HCT116 (cell line): ENCODE results near the gene IMMT. TPM values are rescaled to one million over a fixed set of nuclear protein-coding genes. Genes with fewer than 3 reads are reported as not detected.

Experiments
- ATAC-seq: fragments of 200-7000 bp; cut with Tn5 transposase; 2 replicates; pipeline ENCODE4 v1.9.1; 2020; ENCODE audit warnings: mild to moderate bottlenecking, moderate library complexity
- BruUV-seq: library from RNA; stranded (reverse); fragments of 400-500 nt; replicated peaks from 2 replicates; lab custom pipeline; 2021; lab: Mats Ljungman, UMichigan
- CTCF ChIA-PET: fragments of 300-600 bp; sonication (Branson Sonifier 250); formaldehyde crosslinking; loops from one replicate; lab custom pipeline; 2021; ENCODE audit warnings: antibody characterized with exemption; lab: Charles Lee
- POLR2A ChIA-PET: fragments of 300-600, 350-600 bp; sonication (Branson Sonifier 250); formaldehyde crosslinking; loops from one replicate; lab custom pipeline; 2021; ENCODE audit warnings: antibody characterized with exemption; lab: Charles Lee
- RAD21 ChIA-PET, 2 experiments: fragments of 300-600 bp; sonication (Branson Sonifier 250); formaldehyde crosslinking; loops; one replicate each; lab custom pipeline; 2023; ENCODE audit warnings: low total read pairs in 2 of 2; ENCODE audit not compliant: uncharacterized antibody in 2 of 2, unreplicated experiment in 2 of 2, low non-redundant PET in 1 of 2; lab: Charles Lee
- DNase-seq: peaks from one replicate; pipeline ENCODE4 v3.0.0-alpha.2; 2010; ENCODE audit warnings: low read depth, low spot score
- H2AFZ ChIP-seq: fragments of 200-600 bp; shearing (Covaris generic), sonication (generic); 2 replicates; pipeline ENCODE4 v1.6.1; 2017; ENCODE audit warnings: low read depth, mixed run types, mixed read lengths, antibody characterized with exemption, low read length; ENCODE audit not compliant: poor library complexity, severe bottlenecking
- H3K27ac ChIP-seq: 2 replicates; pipeline ENCODE4 v1.5.1; 2012; ENCODE audit warnings: low read depth, low read length
- H3K27me3 ChIP-seq: fragments of 200-600 bp; sonication (generic); 2 replicates; pipeline ENCODE4 v1.6.1; 2016; ENCODE audit warnings: mixed run types, low read length, mixed read lengths; ENCODE audit not compliant: insufficient read depth
- H3K36me3 ChIP-seq, 2 experiments: fragments of 200-500 bp in 1 of 2; fragments of 200-600 bp in 1 of 2; sonication (Bioruptor generic) in 1 of 2; sonication (generic) in 1 of 2; 2 replicates each; pipeline versions ENCODE4 v1.5.1 to v1.6.1; 2014 to 2016; ENCODE audit warnings: low read length in 2 of 2, inconsistent platforms in 1 of 2, mixed read lengths in 1 of 2, mixed run types in 1 of 2; ENCODE audit not compliant: insufficient read depth in 2 of 2, control insufficient read depth in 1 of 2
- H3K4me1 ChIP-seq, 2 experiments: fragments of 200-600 bp in 1 of 2; sonication (generic) in 1 of 2; 2 replicates each; pipeline versions ENCODE4 v1.5.1 to v1.6.1; 2012 to 2017; ENCODE audit warnings: low read length in 2 of 2, inconsistent platforms in 1 of 2, mild to moderate bottlenecking in 1 of 2, mixed read lengths in 1 of 2, mixed run types in 1 of 2, moderate library complexity in 1 of 2; ENCODE audit not compliant: insufficient read depth in 2 of 2, control insufficient read depth in 1 of 2
- H3K4me2 ChIP-seq: fragments of 200-600 bp; sonication (generic); 2 replicates; pipeline ENCODE4 v1.6.1; 2017; ENCODE audit warnings: mixed run types, low read length, mixed read lengths
- H3K4me3 ChIP-seq, 2 experiments: fragments of 200-600 bp in 1 of 2; sonication (generic) in 1 of 2; replicated peaks in 1 of 2; 2 replicates each; pipeline ENCODE4 v1.5.1; 2011 to 2016; ENCODE audit warnings: low read length in 2 of 2, control low read depth in 1 of 2, low read depth in 1 of 2, mild to moderate bottlenecking in 1 of 2, mixed read lengths in 1 of 2, mixed run types in 1 of 2
- H3K79me2 ChIP-seq: fragments of 200-600 bp; sonication (generic); 2 replicates; pipeline ENCODE4 v1.6.1; 2017; ENCODE audit warnings: mild to moderate bottlenecking, mixed run types, low read length, moderate library complexity, mixed read lengths; ENCODE audit not compliant: insufficient read depth
- H3K9ac ChIP-seq: fragments of 200-600 bp; sonication (generic); 2 replicates; pipeline ENCODE4 v1.6.1; 2016; ENCODE audit warnings: low read length, mixed read lengths
- H3K9me2 ChIP-seq: fragments of 200-600 bp; sonication (generic), shearing (Covaris generic); 2 replicates; pipeline ENCODE4 v1.6.1; 2017; ENCODE audit warnings: mixed run types, mild to moderate bottlenecking, moderate library complexity; ENCODE audit not compliant: insufficient read depth
- H3K9me3 ChIP-seq, 2 experiments: fragments of 200-500 bp in 1 of 2; fragments of 200-600 bp in 1 of 2; sonication (Bioruptor generic) in 1 of 2; sonication (generic) in 1 of 2; 2 replicates each; pipeline ENCODE4 v1.6.1; 2014 to 2017; ENCODE audit warnings: low read length in 2 of 2, mixed read lengths in 2 of 2, inconsistent platforms in 1 of 2, low read depth in 1 of 2, mild to moderate bottlenecking in 1 of 2, mixed run types in 1 of 2, moderate library complexity in 1 of 2; ENCODE audit not compliant: control insufficient read depth in 1 of 2, insufficient read depth in 1 of 2
- H4K20me1 ChIP-seq: fragments of 200-600 bp; sonication (generic), shearing (Covaris generic); 2 replicates; pipeline ENCODE4 v1.6.1; 2017; ENCODE audit warnings: mixed run types, mild to moderate bottlenecking, moderate library complexity; ENCODE audit not compliant: insufficient read depth
- EGR1 ChIP-seq: IDR thresholded peaks from 2 replicates; pipeline ENCODE4 v1.6.1; 2012; ENCODE audit warnings: low read depth
- ELF1 ChIP-seq: IDR thresholded peaks from 2 replicates; pipeline ENCODE4 v1.6.1; 2012; ENCODE audit warnings: low read depth, borderline replicate concordance
- JUND ChIP-seq: IDR thresholded peaks from 2 replicates; pipeline ENCODE4 v1.6.1; 2012
- RAD21 ChIP-seq: IDR thresholded peaks from 2 replicates; pipeline ENCODE4 v1.6.1; 2012; ENCODE audit warnings: low read depth, mild to moderate bottlenecking
- SIN3A ChIP-seq: IDR thresholded peaks from 2 replicates; pipeline ENCODE4 v1.6.1; 2012; ENCODE audit warnings: low read depth
- SRF ChIP-seq: IDR thresholded peaks from 2 replicates; pipeline ENCODE4 v1.6.1; 2012; ENCODE audit warnings: low read depth
- TCF7L2 ChIP-seq: IDR thresholded peaks from 2 replicates; pipeline ENCODE4 v1.7.0; 2011; ENCODE audit warnings: borderline replicate concordance, inconsistent platforms; ENCODE audit not compliant: insufficient read depth, insufficient read length; ENCODE audit errors: extremely low read depth
- ZFX ChIP-seq: fragments of 450-650 bp; IDR thresholded peaks from 2 replicates; pipeline ENCODE4 v1.6.1; 2017
- intact Hi-C: fragments of 100-400 bp; cut with micrococcal nuclease; formaldehyde crosslinking; loops from 2 replicates; pipeline ENCODE4 v1.10.0; 2022
- total RNA-seq: library from RNA; stranded (reverse); gene quantifications from one replicate; pipeline ENCODE4 v1.2.1, GENCODE V29; 2021; ENCODE audit not compliant: unreplicated experiment
- TF ChIP-seq, protein P1 (sequence below): IDR thresholded peaks from 2 replicates; pipeline ENCODE4 v1.6.1; 2011; ENCODE audit warnings: mild to moderate bottlenecking, low read length, moderate library complexity; ENCODE audit not compliant: insufficient replicate concordance; ENCODE audit errors: extremely low read depth
- TF ChIP-seq, protein P2 (sequence below): IDR thresholded peaks from 2 replicates; pipeline ENCODE4 v1.6.1; 2012
- TF ChIP-seq, protein P3 (sequence below), 3 experiments: fragments of 200-600 bp in 1 of 3; sonication (generic) in 1 of 3; IDR thresholded peaks in 2 of 3; conservative IDR thresholded peaks in 1 of 3; 2 replicates each; pipeline ENCODE4 v1.5.1; 2012 to 2017; ENCODE audit warnings: low read depth in 2 of 3, low read length in 2 of 3, antibody characterized with exemption in 1 of 3, borderline replicate concordance in 1 of 3, control low read depth in 1 of 3, mild to moderate bottlenecking in 1 of 3, mixed read lengths in 1 of 3, mixed run types in 1 of 3, moderate library complexity in 1 of 3; ENCODE audit not compliant: insufficient read depth in 1 of 3

IMMT gene
- total RNA-seq, 1 experiment from 2014 or later: 125 TPM

DNA sequence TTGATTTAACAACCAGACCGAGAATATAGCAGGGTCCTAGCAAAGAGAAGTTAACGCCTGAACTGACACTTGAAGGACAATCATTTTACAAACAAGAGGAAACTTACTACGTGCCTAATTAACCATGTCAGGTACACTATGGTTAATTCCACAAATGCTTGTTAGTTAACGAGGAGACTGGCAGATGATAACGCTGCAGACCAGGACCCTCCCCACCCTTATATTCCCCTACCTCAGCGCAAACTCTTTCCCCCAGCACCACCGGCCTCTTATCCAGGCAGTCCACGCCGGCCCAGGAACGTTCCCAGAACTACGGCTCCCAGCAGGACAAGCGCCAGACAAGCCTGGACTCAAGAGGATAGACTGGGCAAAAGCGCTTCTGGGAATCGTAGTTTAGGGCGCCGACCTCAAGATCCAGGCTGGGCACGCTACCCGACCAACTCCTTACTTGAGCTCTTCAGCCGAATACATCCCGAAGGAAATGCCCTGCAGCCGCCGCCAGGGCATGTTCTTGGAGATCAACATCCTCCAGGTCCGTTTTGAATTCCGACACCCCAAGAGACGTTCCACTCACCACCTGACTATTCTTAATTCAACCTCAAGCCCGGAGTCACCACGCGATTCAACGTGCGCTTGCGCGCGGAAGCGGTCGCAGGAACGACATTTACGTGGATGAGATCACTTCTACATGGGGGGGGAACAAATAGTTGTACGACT is 89.9 kb downstream of the IMMT start, which contains the start of gene POLR1A:
Gene POLR1A (minus strand): TSS at position 635 of the 717 bp plus-strand sequence. CDS start 110 bp downstream, at position 525.
- Histone ChIP-seq H3K36me3 (peaks cover 26 to 55% of the 10 kb centered on the region in 2 experiments), H3K9me2 (no peaks in the 10 kb centered on the region), H3K27ac (peak within 1 kb of the TSS; percentile 77), H3K4me1 (peaks cover 6 to 21% of the 10 kb centered on the region in 2 experiments), H3K9me3 (no peaks in the 10 kb centered on the region), H3K79me2 (peaks cover 97% of the 10 kb centered on the region), H2AFZ (peak within 1 kb of the TSS; percentile 69), H3K27me3 (no peaks in the 10 kb centered on the region), H3K4me2 (peak within 1 kb of the TSS; percentile 78), H3K9ac (peak within 1 kb of the TSS; percentile 88), H3K4me3 (peak within 1 kb of the TSS; percentile 89 to 95), H4K20me1 (peaks cover 6% of the 10 kb centered on the region; the same call in 1 of the 2 replicates)
- POLR2A ChIA-PET: interaction anchor here (0.8 to 1.3 kb wide), 4 partner anchors 11 to 363 kb away, joined by 3 to 8 read pairs (median 3); no protein-coding TSS in a partner anchor
- no TSS peak for BruUV-seq
- CTCF ChIA-PET: interaction anchor here (1.9 kb wide), 1 partner anchor 278 kb away, joined by 10 read pairs; no protein-coding TSS in a partner anchor
- ATAC-seq (peak; percentile 85), DNase-seq (peak; percentile 87)
- TF ChIP-seq SIN3A (peak; percentile 3), ELF1 (no peak), TCF7L2 (no peak), ZFX (peak; percentile 50; the same call in 1 of the 2 replicates), RAD21 (no peak), EGR1 (no peak), SRF (peak; percentile 2; the same call in 1 of the 2 replicates), JUND (no peak)
- TF ChIP-seq, protein P1, sequence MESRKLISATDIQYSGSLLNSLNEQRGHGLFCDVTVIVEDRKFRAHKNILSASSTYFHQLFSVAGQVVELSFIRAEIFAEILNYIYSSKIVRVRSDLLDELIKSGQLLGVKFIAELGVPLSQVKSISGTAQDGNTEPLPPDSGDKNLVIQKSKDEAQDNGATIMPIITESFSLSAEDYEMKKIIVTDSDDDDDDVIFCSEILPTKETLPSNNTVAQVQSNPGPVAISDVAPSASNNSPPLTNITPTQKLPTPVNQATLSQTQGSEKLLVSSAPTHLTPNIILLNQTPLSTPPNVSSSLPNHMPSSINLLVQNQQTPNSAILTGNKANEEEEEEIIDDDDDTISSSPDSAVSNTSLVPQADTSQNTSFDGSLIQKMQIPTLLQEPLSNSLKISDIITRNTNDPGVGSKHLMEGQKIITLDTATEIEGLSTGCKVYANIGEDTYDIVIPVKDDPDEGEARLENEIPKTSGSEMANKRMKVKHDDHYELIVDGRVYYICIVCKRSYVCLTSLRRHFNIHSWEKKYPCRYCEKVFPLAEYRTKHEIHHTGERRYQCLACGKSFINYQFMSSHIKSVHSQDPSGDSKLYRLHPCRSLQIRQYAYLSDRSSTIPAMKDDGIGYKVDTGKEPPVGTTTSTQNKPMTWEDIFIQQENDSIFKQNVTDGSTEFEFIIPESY: no peak
- TF ChIP-seq, protein P2, sequence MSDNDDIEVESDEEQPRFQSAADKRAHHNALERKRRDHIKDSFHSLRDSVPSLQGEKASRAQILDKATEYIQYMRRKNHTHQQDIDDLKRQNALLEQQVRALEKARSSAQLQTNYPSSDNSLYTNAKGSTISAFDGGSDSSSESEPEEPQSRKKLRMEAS: peak; percentile 80
- TF ChIP-seq, protein P3, sequence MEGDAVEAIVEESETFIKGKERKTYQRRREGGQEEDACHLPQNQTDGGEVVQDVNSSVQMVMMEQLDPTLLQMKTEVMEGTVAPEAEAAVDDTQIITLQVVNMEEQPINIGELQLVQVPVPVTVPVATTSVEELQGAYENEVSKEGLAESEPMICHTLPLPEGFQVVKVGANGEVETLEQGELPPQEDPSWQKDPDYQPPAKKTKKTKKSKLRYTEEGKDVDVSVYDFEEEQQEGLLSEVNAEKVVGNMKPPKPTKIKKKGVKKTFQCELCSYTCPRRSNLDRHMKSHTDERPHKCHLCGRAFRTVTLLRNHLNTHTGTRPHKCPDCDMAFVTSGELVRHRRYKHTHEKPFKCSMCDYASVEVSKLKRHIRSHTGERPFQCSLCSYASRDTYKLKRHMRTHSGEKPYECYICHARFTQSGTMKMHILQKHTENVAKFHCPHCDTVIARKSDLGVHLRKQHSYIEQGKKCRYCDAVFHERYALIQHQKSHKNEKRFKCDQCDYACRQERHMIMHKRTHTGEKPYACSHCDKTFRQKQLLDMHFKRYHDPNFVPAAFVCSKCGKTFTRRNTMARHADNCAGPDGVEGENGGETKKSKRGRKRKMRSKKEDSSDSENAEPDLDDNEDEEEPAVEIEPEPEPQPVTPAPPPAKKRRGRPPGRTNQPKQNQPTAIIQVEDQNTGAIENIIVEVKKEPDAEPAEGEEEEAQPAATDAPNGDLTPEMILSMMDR (IDR thresholded peaks at IDR 0.05 in 2 of 3, conservative IDR thresholded peaks at IDR 0.05 in 1 of 3; ENCODE audit: borderline replicate concordance in 1 of 3, insufficient read depth in 1 of 3, low read depth in 2 of 3, low read length in 2 of 3): peak in 1 of 3 experiments; percentile 19; a peak in 1 of 6 replicates
- RAD21 ChIA-PET: no interaction called here
- intact Hi-C loops: loop anchor here (5.0 kb wide), 2 partner anchors 77 to 218 kb away; partner anchors contain the start of gene ST3GAL5
